Large intestine (tissue), 3 donors: ENCODE results near the gene KIF17. TPM values are rescaled to one million over a fixed set of nuclear protein-coding genes. Genes with fewer than 3 reads are reported as not detected.
"Not testable (repeated sequence)": the region's sequence is repeated elsewhere in the genome, so short reads cannot be mapped to it uniquely, and the experiment has no call there.

Experiments
- DNase-seq, 2 donors: peaks; one replicate each; pipeline versions ENCODE4 v3.0.0 to v3.0.0-alpha.2; 2013
- H3K27ac ChIP-seq: one replicate; pipeline ENCODE4 v1.5.1; 2013; ENCODE audit warnings: low read length
- H3K27me3 ChIP-seq: 2 replicates; pipeline ENCODE4 v1.6.1; 2013; ENCODE audit warnings: low read length; ENCODE audit not compliant: control insufficient read depth, insufficient read depth
- H3K36me3 ChIP-seq: 2 replicates; pipeline ENCODE4 v1.6.1; 2013; ENCODE audit warnings: low read length; ENCODE audit not compliant: control insufficient read depth, insufficient read depth
- H3K4me1 ChIP-seq: one replicate; pipeline ENCODE4 v1.6.1; 2013; ENCODE audit warnings: low read length; ENCODE audit not compliant: control insufficient read depth, insufficient read depth
- H3K4me3 ChIP-seq: one replicate; pipeline ENCODE4 v1.5.1; 2013; ENCODE audit warnings: low read length
- H3K9me3 ChIP-seq: one replicate; pipeline ENCODE4 v1.6.1; 2013; ENCODE audit warnings: mild to moderate bottlenecking, low read depth, low read length, moderate library complexity; ENCODE audit not compliant: control insufficient read depth
- WGBS: methylation state at CpG from one replicate; pipeline ENCODE4 v1.1.5; 2013; ENCODE audit warnings: low lambda C conversion rate; ENCODE audit not compliant: insufficient coverage; 5-methylcytosine and 5-hydroxymethylcytosine counted together
- polyA plus RNA-seq: library from polyadenylated mRNA; unstranded; fragments of 120-200 nt; gene quantifications from one replicate; pipeline ENCODE4 v1.2.1, GENCODE V29; 2013

The KIF17 gene
- polyA plus RNA-seq, 1 donor = 1.2 TPM

DNA sequence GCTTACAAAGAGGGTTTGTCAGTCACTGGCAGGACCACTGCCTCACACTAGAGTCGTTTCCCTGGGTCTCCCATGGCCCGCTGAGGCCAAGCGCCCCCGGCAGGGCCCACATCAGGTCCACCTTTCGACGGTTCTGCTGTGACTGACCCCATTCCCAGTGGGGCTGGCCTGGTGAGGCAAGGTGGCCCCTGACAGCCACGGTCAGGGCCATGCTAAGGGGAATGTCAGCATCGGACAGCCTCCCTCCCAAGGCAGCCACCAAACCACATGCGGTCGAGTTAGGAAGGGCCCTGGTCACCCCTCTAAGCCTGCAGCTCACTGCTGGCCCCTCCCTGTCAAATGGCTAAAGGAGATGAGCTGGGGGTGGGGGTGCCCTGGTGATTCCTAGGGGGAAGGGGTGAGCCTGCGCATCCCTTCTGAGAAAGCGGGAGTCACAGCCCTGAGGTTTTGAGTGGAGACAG lies 2.9 kb upstream of the KIF17 start:
- Histone ChIP-seq H3K4me1 (peaks cover 2% of the 10 kb centered on the region), H3K4me3 (no peak overlapping the region), H3K27me3 (peaks cover 31% of the 10 kb centered on the region), H3K36me3 (no peaks in the 10 kb centered on the region), H3K27ac (no peak overlapping the region), H3K9me3 (no peaks in the 10 kb centered on the region)
- DNase-seq = no peak
- no CpG with 5 or more reads among the region's 12 CpGs for WGBS

DNA sequence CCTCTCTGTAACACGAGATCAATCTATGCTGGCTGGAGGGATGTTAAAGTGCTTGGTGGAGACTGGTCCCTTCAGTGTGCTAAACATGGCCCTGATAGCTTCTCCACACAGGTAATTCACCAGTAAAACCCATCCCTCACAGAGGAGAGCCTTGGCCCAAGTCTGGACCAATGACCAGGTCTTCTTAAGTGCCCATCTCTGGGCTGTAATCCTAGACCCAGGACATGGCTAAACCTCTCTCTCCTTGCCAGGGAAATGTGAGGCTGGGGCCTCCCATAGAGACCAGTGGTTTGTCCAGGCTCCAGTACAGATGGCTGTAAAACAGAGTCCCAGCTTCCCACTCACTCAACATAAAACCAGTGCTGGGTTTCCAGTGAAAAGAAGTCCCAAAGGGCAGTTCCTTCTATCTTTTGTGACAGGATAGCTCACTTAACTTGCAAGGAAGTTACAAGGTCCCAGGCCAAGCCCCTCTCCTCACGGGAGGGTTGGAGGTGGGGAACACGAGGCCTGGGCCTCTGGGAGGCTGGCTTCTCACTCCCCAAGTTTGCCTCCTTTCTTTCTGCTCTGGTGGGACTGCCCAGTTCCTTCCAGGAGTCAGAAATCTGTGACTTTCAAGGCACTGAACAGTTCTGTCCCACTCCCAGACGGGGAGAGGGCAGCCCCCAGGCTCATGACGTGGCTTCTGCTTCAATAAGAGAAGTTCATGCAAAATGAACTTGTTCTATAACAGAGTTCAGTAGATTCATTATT lies 2.2 kb upstream of the KIF17 start:
- Histone ChIP-seq H3K9me3 (no peaks in the 10 kb centered on the region), H3K4me3 (no peak overlapping the region), H3K4me1 (peaks cover 2% of the 10 kb centered on the region), H3K27me3 (peaks cover 31% of the 10 kb centered on the region), H3K36me3 (no peaks in the 10 kb centered on the region), H3K27ac (no peak overlapping the region)
- DNase-seq = no peak
- WGBS = no CpG with 5 or more reads among the region's 5 CpGs

DNA sequence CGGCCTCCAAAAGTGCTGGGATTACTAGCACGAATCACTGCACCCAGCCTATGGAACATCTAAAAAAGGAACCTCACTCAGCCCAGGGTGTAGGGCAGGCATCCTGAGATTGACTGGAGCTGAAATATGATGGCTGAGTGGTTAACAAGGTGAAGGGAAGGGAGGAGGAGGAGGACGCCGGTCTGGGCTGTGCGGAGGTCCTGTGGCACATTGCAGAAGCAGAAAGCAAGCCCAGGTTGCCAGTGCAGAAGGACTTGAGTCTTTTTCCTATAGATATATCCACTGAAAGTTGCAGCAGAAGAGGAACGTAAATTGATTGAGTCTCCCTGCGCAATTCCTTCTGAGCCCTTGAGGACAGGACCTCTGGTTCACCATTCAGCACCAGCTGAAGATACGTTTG lies 1.5 kb upstream of the KIF17 start:
- Histone ChIP-seq H3K4me3 (no peak overlapping the region), H3K9me3 (no peaks in the 10 kb centered on the region), H3K36me3 (no peaks in the 10 kb centered on the region), H3K4me1 (peaks cover 2% of the 10 kb centered on the region), H3K27ac (no peak overlapping the region), H3K27me3 (peaks cover 31% of the 10 kb centered on the region)
- no peak for DNase-seq
- whole genome bisulfite sequencing = no CpG with 5 or more reads among the region's 8 CpGs

DNA sequence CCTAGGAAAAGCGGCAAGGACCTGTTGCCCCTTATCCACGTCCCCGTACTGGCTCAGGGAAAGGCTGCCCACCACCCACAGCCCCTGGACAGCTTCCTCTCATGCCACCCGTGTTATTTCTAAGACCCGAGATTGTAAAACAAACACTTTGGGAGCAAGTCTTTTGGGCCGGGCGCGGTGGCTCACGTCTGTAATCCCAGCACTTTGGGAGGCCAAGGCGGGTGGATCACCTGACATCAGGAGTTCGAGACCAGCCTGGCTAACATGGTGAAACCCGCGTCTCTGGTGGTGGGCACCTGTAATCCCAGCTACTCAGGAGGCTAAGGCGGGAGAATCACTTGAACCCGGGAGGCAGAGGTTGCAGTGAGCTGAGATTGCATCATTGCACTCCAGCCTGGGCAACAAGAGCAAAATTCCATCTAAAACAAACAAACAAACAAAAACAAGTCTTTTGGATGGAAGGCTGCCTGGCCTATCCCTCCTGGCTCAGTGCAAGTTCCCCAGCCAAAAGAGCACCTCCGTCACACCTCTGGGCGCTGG lies 606 bp upstream of the KIF17 start:
- H3K4me1 ChIP-seq, H3K36me3 ChIP-seq, H3K27ac ChIP-seq, H3K9me3 ChIP-seq, DNase-seq: not testable (repeated sequence)
- WGBS = no CpG with 5 or more reads among the region's 17 CpGs
- Histone ChIP-seq H3K4me3 (peak overlapping the region; percentile 22), H3K27me3 (peaks cover 31% of the 10 kb centered on the region)

DNA sequence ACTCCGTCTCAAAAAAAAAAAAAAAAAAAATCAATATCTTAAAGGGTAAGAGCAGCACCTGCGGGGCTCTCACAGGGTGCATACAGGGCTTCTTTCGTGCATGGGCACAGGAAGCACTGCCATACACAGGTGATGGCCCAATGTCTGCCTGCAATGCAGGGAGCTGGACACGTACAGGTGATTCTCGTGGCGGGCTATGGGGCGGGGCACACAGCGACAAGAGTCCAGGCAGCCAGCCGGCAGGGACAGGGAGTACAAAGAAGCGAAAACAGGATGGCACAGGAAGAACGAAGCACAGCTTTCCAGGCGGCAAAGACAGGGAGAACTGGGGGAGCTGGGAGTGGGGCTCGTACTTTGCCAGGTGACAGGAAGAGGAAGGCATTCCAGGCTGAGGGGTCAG lies 1.6 kb downstream of the KIF17 start:
- no peaks in the 10 kb centered on the region for H3K36me3 ChIP-seq
- no peak for DNase-seq
- H3K27me3 ChIP-seq = peaks cover 31% of the 10 kb centered on the region
- 90% methylated on average over 2 of the region's 13 CpGs for WGBS
- H3K9me3 ChIP-seq = no peaks in the 10 kb centered on the region
- H3K27ac ChIP-seq = no peak overlapping the region
- no peak overlapping the region for H3K4me3 ChIP-seq
- peaks cover 2% of the 10 kb centered on the region for H3K4me1 ChIP-seq

DNA sequence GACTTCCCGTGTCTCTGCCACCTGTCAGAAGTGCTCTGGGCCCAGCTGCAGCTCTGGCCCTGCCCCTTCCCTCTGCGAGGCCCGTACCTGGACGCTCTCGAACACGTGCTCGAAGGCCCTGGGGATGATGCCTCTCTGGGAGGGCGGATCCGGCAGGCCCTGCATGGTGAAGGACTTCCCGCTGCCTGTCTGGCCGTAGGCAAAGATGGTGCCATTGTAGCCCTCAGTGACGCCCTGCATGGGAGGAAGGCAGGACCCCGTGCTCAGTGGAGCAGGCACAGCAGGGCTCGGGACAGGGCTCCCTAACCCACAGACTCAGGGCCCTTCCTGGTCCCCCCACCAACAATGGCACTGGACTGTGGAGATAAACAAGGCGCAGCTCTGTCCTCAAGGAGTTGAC lies 2.4 kb downstream of the KIF17 start:
- H3K27me3 ChIP-seq = peaks cover 31% of the 10 kb centered on the region
- H3K36me3 ChIP-seq = no peaks in the 10 kb centered on the region
- WGBS = no CpG with 5 or more reads among the region's 15 CpGs
- no peak overlapping the region for H3K4me3 ChIP-seq
- H3K27ac ChIP-seq = no peak overlapping the region
- H3K9me3 ChIP-seq = no peaks in the 10 kb centered on the region
- no peak for DNase-seq
- H3K4me1 ChIP-seq = peaks cover 2% of the 10 kb centered on the region

DNA sequence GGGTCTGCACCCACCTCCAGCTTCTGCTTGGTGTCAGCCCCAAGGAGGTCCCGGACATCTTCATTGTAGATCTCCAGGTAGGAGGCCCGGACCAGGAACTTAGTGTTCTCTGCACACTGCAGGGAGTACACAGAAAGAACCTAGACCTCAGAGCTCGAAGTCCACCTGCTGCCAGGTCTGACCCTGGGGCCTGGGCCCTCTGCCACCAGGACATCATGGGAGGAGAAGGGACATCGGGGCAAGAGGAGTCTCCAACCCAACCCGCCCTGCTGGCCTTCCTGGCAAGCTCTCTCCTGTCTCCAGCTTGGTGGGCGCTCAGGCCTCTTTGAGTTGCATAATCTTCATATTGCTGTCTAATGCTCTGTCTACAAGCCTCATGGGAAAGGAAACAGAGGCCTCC lies 4.4 kb downstream of the KIF17 start:
- H3K27ac ChIP-seq = no peak overlapping the region
- peak in 1 of 2 donors; percentile 43 for DNase-seq
- H3K4me1 ChIP-seq = peaks cover 2% of the 10 kb centered on the region
- peaks cover 20% of the 10 kb centered on the region for H3K27me3 ChIP-seq
- no peaks in the 10 kb centered on the region for H3K36me3 ChIP-seq
- H3K9me3 ChIP-seq = no peaks in the 10 kb centered on the region
- no CpG with 5 or more reads among the region's 6 CpGs for WGBS
- no peak overlapping the region for H3K4me3 ChIP-seq

DNA sequence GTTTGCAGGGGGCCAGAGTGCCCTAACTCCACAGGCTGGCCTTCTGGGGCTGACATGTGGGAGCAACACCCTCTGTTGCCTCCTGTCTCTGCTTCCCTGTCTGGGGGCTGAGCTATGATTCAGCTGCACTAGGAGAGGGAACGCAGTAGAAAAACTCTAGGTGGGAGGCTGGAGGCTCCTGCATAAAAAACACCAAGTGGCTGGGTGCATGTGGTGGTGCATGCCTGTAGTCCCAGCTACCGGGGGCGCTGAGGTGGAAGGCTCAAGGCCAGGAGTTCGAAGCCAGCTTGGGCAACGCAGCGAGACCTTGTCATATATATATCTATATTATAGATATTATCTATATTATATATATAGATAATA lies 5.6 kb downstream of the KIF17 start:
- WGBS = no CpG with 5 or more reads among the region's 6 CpGs

DNA sequence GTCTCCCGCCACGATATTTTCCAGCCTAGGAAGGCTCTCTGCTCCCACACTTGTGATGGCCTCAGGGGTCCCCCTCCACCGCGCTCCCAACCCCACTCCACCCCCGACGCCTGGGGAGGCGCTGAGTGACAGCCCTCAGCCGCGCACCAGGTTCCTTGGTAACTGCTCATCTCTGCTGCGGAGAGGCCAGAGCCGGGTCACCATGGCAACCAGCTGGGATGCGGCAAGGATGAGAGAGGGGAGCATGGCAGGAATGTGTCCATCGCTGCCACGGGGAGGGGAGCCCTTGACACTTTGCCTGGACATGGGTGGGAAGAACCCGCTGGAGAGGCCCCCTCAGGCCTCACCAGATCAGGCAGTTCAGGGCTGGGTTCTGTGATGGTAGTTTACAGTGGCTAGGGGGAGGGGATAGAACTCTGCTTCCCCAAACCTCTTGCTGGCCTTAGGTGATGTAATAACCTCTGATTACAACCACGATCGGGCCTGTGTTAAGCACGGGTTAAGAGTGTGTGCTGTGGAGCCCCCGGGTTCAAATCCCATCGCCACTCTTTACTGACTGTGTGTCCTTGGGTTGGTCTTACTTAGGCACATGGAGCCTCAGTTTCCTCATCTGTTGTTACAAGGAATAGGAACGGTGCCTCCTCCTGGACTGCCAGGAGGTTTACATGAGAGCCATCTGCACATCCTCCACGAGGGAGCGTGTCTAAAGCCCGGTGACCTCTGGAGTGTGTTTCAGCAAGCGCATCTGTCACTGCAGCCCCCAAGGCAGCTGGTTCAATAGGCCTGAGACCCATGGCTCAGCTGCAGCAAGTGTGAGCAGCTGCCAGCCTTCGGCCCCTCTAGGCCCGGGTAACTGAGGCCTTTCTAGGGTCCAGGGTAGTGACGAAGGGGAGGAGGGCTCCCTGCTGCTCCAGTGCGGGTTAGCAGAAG lies 6.3 kb downstream of the KIF17 start:
- Histone ChIP-seq H3K27ac (no peak overlapping the region), H3K4me3 (no peak overlapping the region), H3K4me1 (no peaks in the 10 kb centered on the region), H3K36me3 (no peaks in the 10 kb centered on the region), H3K27me3 (peaks cover 6% of the 10 kb centered on the region), H3K9me3 (no peaks in the 10 kb centered on the region)
- DNase-seq = no peak
- WGBS = no CpG with 5 or more reads among the region's 29 CpGs

More for the DNA sequence above, 5.6 kb downstream of the KIF17 start:
- no peak overlapping the region for H3K27ac ChIP-seq
- peaks cover 13% of the 10 kb centered on the region for H3K27me3 ChIP-seq
- no peaks in the 10 kb centered on the region for H3K4me1 ChIP-seq
- no peak for DNase-seq
- no peaks in the 10 kb centered on the region for H3K9me3 ChIP-seq
- H3K36me3 ChIP-seq = no peaks in the 10 kb centered on the region
- H3K4me3 ChIP-seq = no peak overlapping the region

DNA sequence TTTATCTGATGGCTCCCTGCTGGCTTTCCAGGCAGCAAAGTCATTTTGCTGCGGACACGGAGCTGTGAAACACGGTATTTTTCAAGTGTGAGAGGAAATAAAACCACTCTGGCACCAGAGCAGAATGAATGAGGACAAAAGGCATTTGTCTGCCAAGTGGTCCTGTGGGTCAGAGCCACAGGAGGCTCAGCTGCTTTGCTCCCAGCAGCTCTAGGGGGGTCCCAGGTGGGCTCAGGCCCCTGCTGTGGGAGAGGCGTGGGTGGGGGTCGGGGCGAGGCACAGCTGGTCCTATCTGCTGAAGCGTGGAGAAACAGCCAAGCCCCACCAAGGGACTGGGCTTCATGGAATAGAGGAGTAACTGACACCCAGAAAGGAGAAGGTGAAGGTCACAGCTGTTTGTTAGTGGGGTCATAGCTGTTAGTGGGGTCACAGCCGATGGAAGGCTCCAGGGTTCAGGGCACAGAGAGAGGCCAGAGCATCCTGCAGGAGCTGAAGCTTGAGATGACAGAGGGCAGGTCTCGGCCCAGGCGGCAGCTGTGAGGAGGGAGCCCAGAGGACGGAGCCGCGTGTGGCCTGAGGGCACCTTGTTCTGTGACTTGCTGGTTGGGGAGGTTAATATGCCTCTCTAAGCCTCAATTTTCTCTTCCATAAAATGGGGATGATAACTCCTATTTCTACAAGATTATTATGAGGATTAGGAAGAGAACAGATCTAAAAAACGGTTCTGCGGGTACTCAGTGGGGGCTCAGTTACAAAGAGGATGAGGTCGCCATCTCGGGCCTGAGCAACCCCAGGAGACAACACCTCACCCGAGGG lies 7.1 kb downstream of the KIF17 start:
- no peak overlapping the region for H3K4me3 ChIP-seq
- H3K4me1 ChIP-seq = no peaks in the 10 kb centered on the region
- no peak for DNase-seq
- no peaks in the 10 kb centered on the region for H3K27me3 ChIP-seq
- no peaks in the 10 kb centered on the region for H3K9me3 ChIP-seq
- H3K27ac ChIP-seq = no peak overlapping the region
- WGBS = no CpG with 5 or more reads among the region's 18 CpGs
- H3K36me3 ChIP-seq = no peaks in the 10 kb centered on the region
